Endodermal cell (in vitro differentiated cells): ENCODE results near the gene YKT6. TPM values are rescaled to one million over a fixed set of nuclear protein-coding genes. Genes with fewer than 3 reads are reported as not detected.
A peak's percentile ranks its signal among the peaks of the same experiment; 100 is the strongest.

Experiments
- DNase-seq: peaks from one replicate; pipeline ENCODE4 v3.0.0-alpha.2; 2017
- H3K27ac ChIP-seq: 2 replicates; pipeline ENCODE4 v1.5.1; 2013; ENCODE audit warnings: mild to moderate bottlenecking, low read depth, low read length, moderate library complexity
- H3K27me3 ChIP-seq: 2 replicates; pipeline ENCODE4 v1.6.1; 2013; ENCODE audit warnings: mild to moderate bottlenecking, low read length, moderate library complexity; ENCODE audit not compliant: insufficient read depth, control insufficient read depth, poor library complexity, severe bottlenecking
- H3K36me3 ChIP-seq: 2 replicates; pipeline ENCODE4 v1.7.0; 2013; ENCODE audit warnings: mild to moderate bottlenecking, low read length, moderate library complexity; ENCODE audit not compliant: control insufficient read depth, insufficient read depth
- H3K4me1 ChIP-seq: one replicate; pipeline ENCODE4 v1.7.0; 2013; ENCODE audit warnings: low read length; ENCODE audit not compliant: control insufficient read depth, insufficient read depth
- H3K4me3 ChIP-seq: 2 replicates; pipeline ENCODE4 v1.5.1; 2013; ENCODE audit warnings: mild to moderate bottlenecking, low read length, moderate library complexity
- H3K9ac ChIP-seq: 2 replicates; pipeline ENCODE4 v1.6.1; 2013; ENCODE audit warnings: mild to moderate bottlenecking, low read length, moderate library complexity; ENCODE audit not compliant: poor library complexity, severe bottlenecking; ENCODE audit errors: extremely low read depth
- H3K9me3 ChIP-seq: 2 replicates; pipeline ENCODE4 v1.6.1; 2013; ENCODE audit warnings: mild to moderate bottlenecking, low read length, moderate library complexity; ENCODE audit not compliant: control insufficient read depth
- H3K27ac Mint-ChIP-seq: 2 replicates; pipeline ENCODE4 v1.8.0; 2020; ENCODE audit warnings: mixed read lengths
- H3K27me3 Mint-ChIP-seq: 2 replicates; pipeline ENCODE4 v1.8.0; 2021; ENCODE audit warnings: mild to moderate bottlenecking, mixed read lengths; ENCODE audit not compliant: insufficient read depth
- H3K36me3 Mint-ChIP-seq: 2 replicates; pipeline ENCODE4 v1.8.0; 2020; ENCODE audit warnings: low read depth, mixed read lengths
- H3K4me1 Mint-ChIP-seq: 2 replicates; pipeline ENCODE4 v1.8.0; 2020; ENCODE audit warnings: mixed read lengths
- H3K4me3 Mint-ChIP-seq: 2 replicates; pipeline ENCODE4 v1.8.0; 2020; ENCODE audit warnings: mild to moderate bottlenecking, moderate library complexity, mixed read lengths
- H3K9me3 Mint-ChIP-seq: 2 replicates; pipeline ENCODE4 v1.8.0; 2020; ENCODE audit warnings: mild to moderate bottlenecking, mixed read lengths
- WGBS, 2 experiments: methylation state at CpG; one replicate each; pipeline versions ENCODE4 v1.1.5 to v1.1.7; 2013; ENCODE audit warnings: missing lambda C conversion rate in 2 of 2, mixed read lengths in 1 of 2; ENCODE audit not compliant: insufficient coverage in 1 of 2, insufficient read length in 1 of 2; 5-methylcytosine and 5-hydroxymethylcytosine counted together
- total RNA-seq, 2 donors: library from RNA; stranded (reverse); fragmentation: NEBNext Ultra II Directional in 1 of 2; extraction: Animal tissue kit (Norgen Biotek cat#: 25700) in 1 of 2; gene quantifications; 2 replicates in 1 of 2; 3 replicates in 1 of 2; pipeline ENCODE4 v1.2.1, GENCODE V29; 2021
- TF ChIP-seq, protein P1 (sequence below): fragments of 200-600 bp; sonication (generic); conservative IDR thresholded peaks from 2 replicates; pipeline ENCODE4 v1.5.0; 2021; ENCODE audit warnings: antibody characterized with exemption, mild to moderate bottlenecking

The YKT6 gene
- total RNA-seq, 2 donors from 2014 or later, result 96.2 to 101 TPM

DNA sequence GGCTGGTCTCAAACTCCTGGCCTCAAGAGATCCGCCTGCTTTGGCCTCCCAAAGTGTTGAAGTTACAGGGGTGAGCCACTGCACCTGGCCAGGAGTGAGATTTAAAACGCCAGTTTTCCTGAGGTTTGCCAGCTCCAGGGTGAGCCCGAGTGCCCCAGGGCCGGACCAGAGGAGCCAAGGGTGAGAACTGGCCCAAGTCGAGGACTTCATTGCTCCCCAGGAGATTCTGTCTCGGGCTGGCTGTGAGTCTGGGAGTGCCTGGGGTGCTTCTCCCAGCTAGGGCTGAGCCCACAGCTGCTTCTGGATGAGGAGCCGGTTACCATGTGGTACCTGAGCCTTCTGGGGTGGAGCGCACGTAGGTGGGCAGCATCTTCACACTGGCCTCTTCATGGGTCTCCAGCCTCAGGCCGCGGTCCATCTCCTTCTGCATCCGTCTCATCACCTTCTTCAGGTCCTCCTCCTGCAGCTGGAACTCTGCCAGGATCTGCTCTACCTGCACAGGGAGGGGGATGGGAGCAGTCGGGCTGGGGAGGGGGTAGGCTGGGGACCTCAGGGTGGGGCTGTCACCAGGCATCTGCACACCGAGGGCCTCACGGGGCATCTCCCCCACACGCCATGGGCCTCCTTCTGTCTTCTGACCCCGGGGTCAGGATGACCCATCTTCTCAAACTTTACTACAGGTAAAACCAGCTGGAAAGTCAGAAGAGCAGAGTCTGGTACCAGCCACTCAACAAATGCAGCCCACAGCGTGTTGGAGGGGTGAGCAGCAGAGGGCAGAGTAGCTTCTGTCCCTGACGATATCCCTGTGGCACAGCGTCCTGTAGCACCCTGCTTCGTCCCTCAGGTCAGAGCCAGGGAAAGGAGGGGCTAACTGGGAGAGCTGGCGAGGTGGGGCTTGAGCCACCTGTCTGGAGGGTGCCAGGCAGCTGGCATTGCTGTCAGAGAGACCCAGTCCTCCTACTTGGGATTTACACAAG, 47.5 kb upstream of the YKT6 start:
- no peaks in the 10 kb centered on the region for H3K27me3 ChIP-seq
- H3K4me1 ChIP-seq, result no peaks in the 10 kb centered on the region
- H3K4me3 Mint-ChIP-seq, result no peak overlapping the region
- H3K27me3 Mint-ChIP-seq, result no peaks in the 10 kb centered on the region
- H3K27ac ChIP-seq, result no peak overlapping the region
- no peak overlapping the region for H3K27ac Mint-ChIP-seq
- no peaks in the 10 kb centered on the region for H3K9me3 Mint-ChIP-seq
- H3K36me3 Mint-ChIP-seq, result no peaks in the 10 kb centered on the region
- WGBS, 2 experiments, result 84 to 87% methylated on average over 10 to 22 of the region's 22 CpGs
- H3K9me3 ChIP-seq, result no peaks in the 10 kb centered on the region
- H3K36me3 ChIP-seq, result no peaks in the 10 kb centered on the region
- no peak overlapping the region for H3K9ac ChIP-seq
- peak; percentile 61 for DNase-seq
- TF ChIP-seq, protein P1, sequence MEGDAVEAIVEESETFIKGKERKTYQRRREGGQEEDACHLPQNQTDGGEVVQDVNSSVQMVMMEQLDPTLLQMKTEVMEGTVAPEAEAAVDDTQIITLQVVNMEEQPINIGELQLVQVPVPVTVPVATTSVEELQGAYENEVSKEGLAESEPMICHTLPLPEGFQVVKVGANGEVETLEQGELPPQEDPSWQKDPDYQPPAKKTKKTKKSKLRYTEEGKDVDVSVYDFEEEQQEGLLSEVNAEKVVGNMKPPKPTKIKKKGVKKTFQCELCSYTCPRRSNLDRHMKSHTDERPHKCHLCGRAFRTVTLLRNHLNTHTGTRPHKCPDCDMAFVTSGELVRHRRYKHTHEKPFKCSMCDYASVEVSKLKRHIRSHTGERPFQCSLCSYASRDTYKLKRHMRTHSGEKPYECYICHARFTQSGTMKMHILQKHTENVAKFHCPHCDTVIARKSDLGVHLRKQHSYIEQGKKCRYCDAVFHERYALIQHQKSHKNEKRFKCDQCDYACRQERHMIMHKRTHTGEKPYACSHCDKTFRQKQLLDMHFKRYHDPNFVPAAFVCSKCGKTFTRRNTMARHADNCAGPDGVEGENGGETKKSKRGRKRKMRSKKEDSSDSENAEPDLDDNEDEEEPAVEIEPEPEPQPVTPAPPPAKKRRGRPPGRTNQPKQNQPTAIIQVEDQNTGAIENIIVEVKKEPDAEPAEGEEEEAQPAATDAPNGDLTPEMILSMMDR, result peak; percentile 42
- no peak overlapping the region for H3K4me3 ChIP-seq
- no peaks in the 10 kb centered on the region for H3K4me1 Mint-ChIP-seq

DNA sequence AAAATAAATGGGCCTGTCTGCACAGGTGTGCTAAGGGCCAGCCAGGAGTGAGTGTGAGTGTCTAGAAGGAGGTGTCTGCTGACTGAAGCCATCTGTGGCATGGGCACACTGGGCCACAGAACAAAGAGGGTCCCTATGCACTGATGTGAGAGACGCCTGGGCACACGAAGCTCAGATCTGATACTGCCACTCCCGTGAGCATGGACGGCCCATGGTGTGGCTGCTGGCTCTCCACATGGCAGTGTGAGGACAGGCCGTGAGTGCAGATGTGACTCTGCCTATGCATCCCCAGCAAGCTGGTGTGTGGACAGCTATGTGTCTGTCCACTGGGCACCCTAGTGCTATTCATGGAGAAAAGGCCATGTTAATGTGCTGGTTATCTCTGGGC, 46.8 kb upstream of the YKT6 start:
- H3K4me3 Mint-ChIP-seq, result no peak overlapping the region
- H3K4me1 Mint-ChIP-seq, result no peaks in the 10 kb centered on the region
- Histone ChIP-seq H3K36me3 (no peaks in the 10 kb centered on the region), H3K4me3 (no peak overlapping the region), H3K9ac (no peak overlapping the region), H3K9me3 (no peaks in the 10 kb centered on the region), H3K27ac (no peak overlapping the region), H3K27me3 (no peaks in the 10 kb centered on the region), H3K4me1 (no peaks in the 10 kb centered on the region)
- no peaks in the 10 kb centered on the region for H3K9me3 Mint-ChIP-seq
- TF ChIP-seq, protein P1, result no peak
- no peak overlapping the region for H3K27ac Mint-ChIP-seq
- WGBS, 2 experiments, result 92 to 94% methylated on average over 2 to 5 of the region's 5 CpGs
- no peaks in the 10 kb centered on the region for H3K36me3 Mint-ChIP-seq
- no peak for DNase-seq
- no peaks in the 10 kb centered on the region for H3K27me3 Mint-ChIP-seq

DNA sequence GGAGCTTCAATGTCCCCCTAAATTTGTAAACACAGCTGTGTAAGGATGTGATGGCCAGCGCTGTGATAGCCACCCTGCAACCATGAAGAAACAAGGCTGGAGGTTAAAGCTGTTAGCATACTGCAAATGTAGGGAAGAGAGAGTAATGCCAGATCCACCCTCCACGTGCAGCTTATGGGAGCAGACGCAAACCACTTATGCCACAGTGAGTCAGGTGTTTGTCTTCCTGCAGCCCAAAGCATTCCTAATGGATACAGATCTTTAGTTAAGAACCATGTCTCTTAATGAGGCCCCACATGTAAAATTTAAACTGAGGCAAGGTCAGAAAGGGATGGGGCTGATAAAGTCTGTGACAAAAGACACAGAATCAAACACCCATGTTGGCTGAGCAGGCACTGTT, 46.1 kb upstream of the YKT6 start:
- TF ChIP-seq, protein P1, result no peak

More for the DNA sequence above, 46.1 kb upstream of the YKT6 start:
- H3K36me3 ChIP-seq, result no peaks in the 10 kb centered on the region
- H3K9me3 ChIP-seq, result no peaks in the 10 kb centered on the region
- Mint-ChIP-seq H3K4me1 (no peaks in the 10 kb centered on the region), H3K27me3 (no peaks in the 10 kb centered on the region), H3K4me3 (no peak overlapping the region), H3K9me3 (no peaks in the 10 kb centered on the region), H3K27ac (no peak overlapping the region), H3K36me3 (no peaks in the 10 kb centered on the region)
- no peak overlapping the region for H3K4me3 ChIP-seq
- no peak overlapping the region for H3K27ac ChIP-seq
- 96 to 97% methylated on average over 3 of the region's 3 CpGs for WGBS, 2 experiments
- no peaks in the 10 kb centered on the region for H3K27me3 ChIP-seq
- peak; percentile 14 for DNase-seq
- no peaks in the 10 kb centered on the region for H3K4me1 ChIP-seq
- no peak overlapping the region for H3K9ac ChIP-seq
